Activated gamma-delta T cell treated with Interleukin-2 at 50 U/mL for 16 hours (primary cell): ENCODE measurements around the gene FAM174B.

ENCODE experiments used
- DNase-seq: peaks from one replicate; pipeline ENCODE4 v3.0.0-alpha.2; 2020

The FAM174B gene

GRCh38 chr15:92638709-92639365, 16.7 kb downstream of the FAM174B start:
- DNase-seq = no peak

GRCh38 chr15:92638291-92638708, 17.3 kb downstream of the FAM174B start:
- no peak for DNase-seq

- no peak for DNase-seq
Measured at GRCh38 chr15:92637626-92638025, 17.9 kb downstream of the FAM174B start.

GRCh38 chr15:92636908-92637481, 18.6 kb downstream of the FAM174B start:
- DNase-seq = no peak

GRCh38 chr15:92636401-92636907, 19.1 kb downstream of the FAM174B start:
- no peak for DNase-seq

- no peak for DNase-seq
Measured at GRCh38 chr15:92634671-92635201, 20.8 kb downstream of the FAM174B start.

GRCh38 chr15:92634060-92634459, 21.5 kb downstream of the FAM174B start:
- DNase-seq = no peak

GRCh38 chr15:92633418-92633817, 22.2 kb downstream of the FAM174B start:
- DNase-seq = no peak

GRCh38 chr15:92633001-92633400, 22.6 kb downstream of the FAM174B start:
- DNase-seq = no peak

- no peak for DNase-seq
Measured at GRCh38 chr15:92631721-92632120, 23.9 kb downstream of the FAM174B start.

- no peak for DNase-seq
Measured at GRCh38 chr15:92629975-92630626, 25.5 kb downstream of the FAM174B start.

- no peak for DNase-seq
Measured at GRCh38 chr15:92629276-92629974, 26.1 kb downstream of the FAM174B start.

- no peak for DNase-seq
Measured at GRCh38 chr15:92627014-92627413, 28.6 kb downstream of the FAM174B start.

- DNase-seq = no peak
Measured at GRCh38 chr15:92625251-92625980, 30.2 kb downstream of the FAM174B start.

GRCh38 chr15:92624401-92624991, 31.1 kb downstream of the FAM174B start:
- DNase-seq = no peak

- no peak for DNase-seq
Measured at GRCh38 chr15:92623435-92623834, 32.1 kb downstream of the FAM174B start.

- DNase-seq = no peak
Measured at GRCh38 chr15:92621972-92622533, 33.5 kb downstream of the FAM174B start.

GRCh38 chr15:92620991-92621390, 34.6 kb downstream of the FAM174B start:
- DNase-seq = no peak

- DNase-seq = no peak
Measured at GRCh38 chr15:92619145-92620101, 36.2 kb downstream of the FAM174B start.
